ENCODE data around the gene PKD1L1. TPM values are rescaled to one million over a fixed set of nuclear protein-coding genes. Genes with fewer than 3 reads are reported as not detected.

The PKD1L1 gene
- total and polyA plus RNA-seq, 4 experiments from 2014 or later = 0.55 to 0.73 TPM; not detected in 2

- Mint-ChIP-seq H3K27ac (no peak overlapping the region), H3K27me3 (peaks cover 0 to 2% of the 10 kb centered on the region in 2 donors), H3K36me3 (no peaks in the 10 kb centered on the region), H3K4me3 (no peak overlapping the region), H3K4me1 (no peaks in the 10 kb centered on the region), H3K9me3 (no peaks in the 10 kb centered on the region)
- no peaks in the 10 kb centered on the region for H3K9me3 ChIP-seq (ENCODE audit: control insufficient read depth in 1 of 2, low read length in 2 of 2)
- ChIA-PET POLR2A (ENCODE audit: partially characterized antibody) (no interaction called here), CTCF (ENCODE audit: partially characterized antibody) (no interaction called here)
- no peaks in the 10 kb centered on the region for H3K4me1 ChIP-seq (ENCODE audit: insufficient read depth, low read length)
- no peaks in the 10 kb centered on the region for H3K27me3 ChIP-seq (ENCODE audit: insufficient read depth, low read length)
- DNase-seq = no peak
- intact Hi-C loops (cut with micrococcal nuclease) = no loop called here
- no peak overlapping the region for H3K27ac ChIP-seq (ENCODE audit: low read depth, low read length)
- no peaks in the 10 kb centered on the region for H3K36me3 ChIP-seq (ENCODE audit: insufficient read depth, low read length)
- H3K4me3 ChIP-seq (ENCODE audit: low read length in 2 of 2) = no peak overlapping the region
These were observed 65.6 kb downstream of the PKD1L1 start for GRCh38 chr7:47882635-47883034.

GRCh38 chr7:47881256-47881655 is 67.0 kb downstream of the PKD1L1 start:
- intact Hi-C loops (cut with micrococcal nuclease) = no loop called here
- no peak for DNase-seq
- H3K27ac Mint-ChIP-seq = no peak overlapping the region

GRCh38 chr7:47878662-47879061 is 69.6 kb downstream of the PKD1L1 start:
- H3K9me3 ChIP-seq (ENCODE audit: control insufficient read depth in 1 of 2, low read length in 2 of 2) = no peaks in the 10 kb centered on the region
- no peaks in the 10 kb centered on the region for H3K27me3 ChIP-seq (ENCODE audit: insufficient read depth, low read length)
- no peak overlapping the region for H3K27ac Mint-ChIP-seq
- no peak for DNase-seq
- H3K4me3 Mint-ChIP-seq = no peak overlapping the region
- no peaks in the 10 kb centered on the region for H3K36me3 ChIP-seq (ENCODE audit: insufficient read depth, low read length)
- POLR2A ChIA-PET (ENCODE audit: partially characterized antibody) = no interaction called here
- no peak overlapping the region for H3K27ac ChIP-seq (ENCODE audit: low read depth, low read length)
- no peaks in the 10 kb centered on the region for H3K9me3 Mint-ChIP-seq
- CTCF ChIA-PET (ENCODE audit: partially characterized antibody) = no interaction called here
- H3K4me1 ChIP-seq (ENCODE audit: insufficient read depth, low read length) = no peaks in the 10 kb centered on the region
- no peaks in the 10 kb centered on the region for H3K4me1 Mint-ChIP-seq
- H3K27me3 Mint-ChIP-seq = no peaks in the 10 kb centered on the region
- intact Hi-C loops (cut with micrococcal nuclease) = no loop called here
- no peaks in the 10 kb centered on the region for H3K36me3 Mint-ChIP-seq
- H3K4me3 ChIP-seq (ENCODE audit: low read length in 2 of 2) = no peak overlapping the region

More at GRCh38 chr7:47881256-47881655, 67.0 kb downstream of the PKD1L1 start:
- Histone ChIP-seq H3K9me3 (ENCODE audit: control insufficient read depth in 1 of 2, low read length in 2 of 2) (no peaks in the 10 kb centered on the region), H3K27ac (ENCODE audit: low read depth, low read length) (no peak overlapping the region), H3K4me3 (ENCODE audit: low read length in 2 of 2) (no peak overlapping the region), H3K4me1 (ENCODE audit: insufficient read depth, low read length) (no peaks in the 10 kb centered on the region), H3K36me3 (ENCODE audit: insufficient read depth, low read length) (no peaks in the 10 kb centered on the region), H3K27me3 (ENCODE audit: insufficient read depth, low read length) (no peaks in the 10 kb centered on the region)
- CTCF ChIA-PET (ENCODE audit: partially characterized antibody) = no interaction called here
- no peak overlapping the region for H3K4me3 Mint-ChIP-seq
- H3K4me1 Mint-ChIP-seq = no peaks in the 10 kb centered on the region
- H3K36me3 Mint-ChIP-seq = no peaks in the 10 kb centered on the region
- H3K27me3 Mint-ChIP-seq = peaks cover 0 to 2% of the 10 kb centered on the region in 2 donors
- POLR2A ChIA-PET (ENCODE audit: partially characterized antibody) = no interaction called here
- no peaks in the 10 kb centered on the region for H3K9me3 Mint-ChIP-seq

GRCh38 chr7:47877336-47877735 is 70.9 kb downstream of the PKD1L1 start:
- intact Hi-C loops (cut with micrococcal nuclease) = no loop called here
- CTCF ChIA-PET (ENCODE audit: partially characterized antibody) = no interaction called here
- Mint-ChIP-seq H3K36me3 (no peaks in the 10 kb centered on the region), H3K9me3 (no peaks in the 10 kb centered on the region), H3K27ac (no peak overlapping the region), H3K27me3 (no peaks in the 10 kb centered on the region), H3K4me3 (no peak overlapping the region), H3K4me1 (no peaks in the 10 kb centered on the region)
- Histone ChIP-seq H3K27ac (ENCODE audit: low read depth, low read length) (no peak overlapping the region), H3K27me3 (ENCODE audit: insufficient read depth, low read length) (no peaks in the 10 kb centered on the region), H3K4me1 (ENCODE audit: insufficient read depth, low read length) (no peaks in the 10 kb centered on the region), H3K9me3 (ENCODE audit: control insufficient read depth in 1 of 2, low read length in 2 of 2) (no peaks in the 10 kb centered on the region), H3K36me3 (ENCODE audit: insufficient read depth, low read length) (no peaks in the 10 kb centered on the region), H3K4me3 (ENCODE audit: low read length in 2 of 2) (no peak overlapping the region)
- DNase-seq = no peak
- POLR2A ChIA-PET (ENCODE audit: partially characterized antibody) = no interaction called here

GRCh38 chr7:47875998-47876744 is 72.1 kb downstream of the PKD1L1 start:
- Histone ChIP-seq H3K27ac (ENCODE audit: low read depth, low read length) (no peak overlapping the region), H3K27me3 (ENCODE audit: insufficient read depth, low read length) (no peaks in the 10 kb centered on the region), H3K36me3 (ENCODE audit: insufficient read depth, low read length) (no peaks in the 10 kb centered on the region), H3K9me3 (ENCODE audit: control insufficient read depth in 1 of 2, low read length in 2 of 2) (no peaks in the 10 kb centered on the region), H3K4me3 (ENCODE audit: low read length in 2 of 2) (no peak overlapping the region), H3K4me1 (ENCODE audit: insufficient read depth, low read length) (no peaks in the 10 kb centered on the region)
- no peak for DNase-seq
- H3K9me3 Mint-ChIP-seq = no peaks in the 10 kb centered on the region
- ChIA-PET POLR2A (ENCODE audit: partially characterized antibody) (no interaction called here), CTCF (ENCODE audit: partially characterized antibody) (no interaction called here)
- intact Hi-C loops (cut with micrococcal nuclease) = no loop called here
- H3K27me3 Mint-ChIP-seq = no peaks in the 10 kb centered on the region
- H3K27ac Mint-ChIP-seq = no peak overlapping the region
- no peaks in the 10 kb centered on the region for H3K4me1 Mint-ChIP-seq
- no peaks in the 10 kb centered on the region for H3K36me3 Mint-ChIP-seq
- H3K4me3 Mint-ChIP-seq = no peak overlapping the region

GRCh38 chr7:47875406-47875805 is 72.9 kb downstream of the PKD1L1 start:
- intact Hi-C loops (cut with micrococcal nuclease) = no loop called here
- Histone ChIP-seq H3K9me3 (ENCODE audit: control insufficient read depth in 1 of 2, low read length in 2 of 2) (no peaks in the 10 kb centered on the region), H3K36me3 (ENCODE audit: insufficient read depth, low read length) (no peaks in the 10 kb centered on the region), H3K27me3 (ENCODE audit: insufficient read depth, low read length) (no peaks in the 10 kb centered on the region), H3K4me1 (ENCODE audit: insufficient read depth, low read length) (no peaks in the 10 kb centered on the region), H3K4me3 (ENCODE audit: low read length in 2 of 2) (no peak overlapping the region), H3K27ac (ENCODE audit: low read depth, low read length) (no peak overlapping the region)
- no peaks in the 10 kb centered on the region for H3K4me1 Mint-ChIP-seq
- no peak overlapping the region for H3K4me3 Mint-ChIP-seq
- no peak for DNase-seq
- H3K9me3 Mint-ChIP-seq = no peaks in the 10 kb centered on the region
- ChIA-PET CTCF (ENCODE audit: partially characterized antibody) (no interaction called here), POLR2A (ENCODE audit: partially characterized antibody) (no interaction called here)
- H3K36me3 Mint-ChIP-seq = no peaks in the 10 kb centered on the region
- H3K27ac Mint-ChIP-seq = no peak overlapping the region
- peaks cover 0 to 1% of the 10 kb centered on the region in 2 donors for H3K27me3 Mint-ChIP-seq

GRCh38 chr7:47873762-47874161 is 74.5 kb downstream of the PKD1L1 start:
- Histone ChIP-seq H3K36me3 (ENCODE audit: insufficient read depth, low read length) (no peaks in the 10 kb centered on the region), H3K27me3 (ENCODE audit: insufficient read depth, low read length) (no peaks in the 10 kb centered on the region), H3K4me3 (ENCODE audit: low read length in 2 of 2) (no peak overlapping the region), H3K9me3 (ENCODE audit: control insufficient read depth in 1 of 2, low read length in 2 of 2) (no peaks in the 10 kb centered on the region), H3K4me1 (ENCODE audit: insufficient read depth, low read length) (no peaks in the 10 kb centered on the region), H3K27ac (ENCODE audit: low read depth, low read length) (no peak overlapping the region)
- no peaks in the 10 kb centered on the region for H3K4me1 Mint-ChIP-seq
- no peak overlapping the region for H3K27ac Mint-ChIP-seq
- no peaks in the 10 kb centered on the region for H3K36me3 Mint-ChIP-seq
- intact Hi-C loops (cut with micrococcal nuclease) = no loop called here
- no peaks in the 10 kb centered on the region for H3K9me3 Mint-ChIP-seq
- H3K27me3 Mint-ChIP-seq = peaks cover 0 to 1% of the 10 kb centered on the region in 2 donors
- CTCF ChIA-PET (ENCODE audit: partially characterized antibody) = no interaction called here
- no peak overlapping the region for H3K4me3 Mint-ChIP-seq
- DNase-seq = no peak
- POLR2A ChIA-PET (ENCODE audit: partially characterized antibody) = no interaction called here

GRCh38 chr7:47867286-47867685 is 81.0 kb downstream of the PKD1L1 start:
- no peaks in the 10 kb centered on the region for H3K4me1 Mint-ChIP-seq
- CTCF ChIA-PET (ENCODE audit: partially characterized antibody) = no interaction called here
- no peak overlapping the region for H3K27ac Mint-ChIP-seq
- H3K9me3 ChIP-seq (ENCODE audit: control insufficient read depth in 1 of 2, low read length in 2 of 2) = no peaks in the 10 kb centered on the region
- DNase-seq = no peak
- POLR2A ChIA-PET (ENCODE audit: partially characterized antibody) = no interaction called here
- no peaks in the 10 kb centered on the region for H3K36me3 Mint-ChIP-seq
- H3K4me1 ChIP-seq (ENCODE audit: insufficient read depth, low read length) = no peaks in the 10 kb centered on the region
- H3K27ac ChIP-seq (ENCODE audit: low read depth, low read length) = no peak overlapping the region
- H3K27me3 Mint-ChIP-seq = peaks cover 0 to 3% of the 10 kb centered on the region in 2 donors
- H3K4me3 ChIP-seq (ENCODE audit: low read length in 2 of 2) = no peak overlapping the region
- no peaks in the 10 kb centered on the region for H3K36me3 ChIP-seq (ENCODE audit: insufficient read depth, low read length)
- intact Hi-C loops (cut with micrococcal nuclease) = no loop called here
- H3K9me3 Mint-ChIP-seq = no peaks in the 10 kb centered on the region
- no peak overlapping the region for H3K4me3 Mint-ChIP-seq
- no peaks in the 10 kb centered on the region for H3K27me3 ChIP-seq (ENCODE audit: insufficient read depth, low read length)

Measured in CD4-positive, alpha-beta memory T cell (primary cell).